OCI-LY1 (cell line): ENCODE measurements around the gene GCNA.

ENCODE experiments used
- H2AFZ ChIP-seq: fragments of 200-600 bp; sonication (generic), shearing (Covaris generic); 2 replicates; pipeline ENCODE4 v1.6.0; 2014; ENCODE audit warnings: antibody characterized with exemption, mild to moderate bottlenecking, low read length
- H3F3A ChIP-seq: fragments of 200-600 bp; sonication (generic), shearing (Covaris generic); 2 replicates; pipeline ENCODE4 v1.6.0; 2014; ENCODE audit warnings: mild to moderate bottlenecking, antibody characterized with exemption, low read length, moderate library complexity; ENCODE audit not compliant: insufficient read depth
- H3K27ac ChIP-seq: fragments of 200-600 bp; sonication (generic); 2 replicates; pipeline ENCODE4 v1.5.1; 2014; ENCODE audit warnings: low read length, mixed run types, mild to moderate bottlenecking, low read depth; ENCODE audit not compliant: poor library complexity, severe bottlenecking
- H3K27me3 ChIP-seq: fragments of 200-600 bp; sonication (generic); 2 replicates; pipeline ENCODE4 v1.6.0; 2014; ENCODE audit warnings: antibody characterized with exemption, mild to moderate bottlenecking, low read length, moderate library complexity; ENCODE audit not compliant: insufficient read depth
- H3K36me3 ChIP-seq: fragments of 200-600 bp; sonication (generic); 2 replicates; pipeline ENCODE4 v1.6.1; 2014; ENCODE audit warnings: mild to moderate bottlenecking, antibody characterized with exemption, low read length, moderate library complexity, mixed read lengths; ENCODE audit not compliant: insufficient read depth
- H3K4me1 ChIP-seq: fragments of 200-600 bp; sonication (generic); 2 replicates; pipeline ENCODE4 v1.5.1; 2014; ENCODE audit warnings: mild to moderate bottlenecking, low read length, moderate library complexity; ENCODE audit not compliant: insufficient read depth, severe bottlenecking
- H3K4me2 ChIP-seq: fragments of 200-600 bp; sonication (generic), shearing (Covaris generic); 2 replicates; pipeline ENCODE4 v1.6.1; 2014; ENCODE audit warnings: low read length
- H3K4me3 ChIP-seq: fragments of 200-600 bp; sonication (generic); 2 replicates; pipeline ENCODE4 v1.5.1; 2014; ENCODE audit warnings: low read length, low read depth, mild to moderate bottlenecking, mixed read lengths; ENCODE audit not compliant: poor library complexity, severe bottlenecking
- H3K79me2 ChIP-seq: fragments of 200-600 bp; shearing (Covaris generic); 2 replicates; pipeline ENCODE4 v1.6.1; 2016; ENCODE audit warnings: mixed run types, low read length, mixed read lengths; ENCODE audit not compliant: insufficient read depth
- H3K9ac ChIP-seq: fragments of 200-600 bp; sonication (generic), shearing (Covaris generic); 2 replicates; pipeline ENCODE4 v1.6.1; 2014; ENCODE audit warnings: mild to moderate bottlenecking, low read length, mixed read lengths
- H3K9me2 ChIP-seq: fragments of 200-600 bp; sonication (generic), shearing (Covaris generic); 2 replicates; pipeline ENCODE4 v1.6.1; 2014; ENCODE audit warnings: low read depth, mild to moderate bottlenecking, low read length, mixed read lengths
- H3K9me3 ChIP-seq: fragments of 200-600 bp; shearing (Covaris generic); 2 replicates; pipeline ENCODE4 v1.6.1; 2014; ENCODE audit warnings: low read length, mixed read lengths
- H4K20me1 ChIP-seq: fragments of 200-600 bp; sonication (generic), shearing (Covaris generic); 2 replicates; pipeline ENCODE4 v1.6.0; 2016; ENCODE audit warnings: mild to moderate bottlenecking, low read length; ENCODE audit not compliant: insufficient read depth
- EZH2 ChIP-seq: fragments of 200-600 bp; sonication (generic), shearing (Covaris generic); IDR thresholded peaks from 2 replicates; pipeline ENCODE4 v1.8.0; 2017; ENCODE audit warnings: borderline replicate concordance, mixed run types, mild to moderate bottlenecking, antibody characterized with exemption, low read length, moderate library complexity, mixed read lengths
- TF ChIP-seq, protein P1 (sequence below): fragments of 200-600 bp; sonication (generic), shearing (Covaris generic); IDR thresholded peaks from 2 replicates; pipeline ENCODE4 v1.5.1; 2017; ENCODE audit warnings: mild to moderate bottlenecking, antibody characterized with exemption, low read length, moderate library complexity, mixed read lengths

GCNA gene

DNA sequence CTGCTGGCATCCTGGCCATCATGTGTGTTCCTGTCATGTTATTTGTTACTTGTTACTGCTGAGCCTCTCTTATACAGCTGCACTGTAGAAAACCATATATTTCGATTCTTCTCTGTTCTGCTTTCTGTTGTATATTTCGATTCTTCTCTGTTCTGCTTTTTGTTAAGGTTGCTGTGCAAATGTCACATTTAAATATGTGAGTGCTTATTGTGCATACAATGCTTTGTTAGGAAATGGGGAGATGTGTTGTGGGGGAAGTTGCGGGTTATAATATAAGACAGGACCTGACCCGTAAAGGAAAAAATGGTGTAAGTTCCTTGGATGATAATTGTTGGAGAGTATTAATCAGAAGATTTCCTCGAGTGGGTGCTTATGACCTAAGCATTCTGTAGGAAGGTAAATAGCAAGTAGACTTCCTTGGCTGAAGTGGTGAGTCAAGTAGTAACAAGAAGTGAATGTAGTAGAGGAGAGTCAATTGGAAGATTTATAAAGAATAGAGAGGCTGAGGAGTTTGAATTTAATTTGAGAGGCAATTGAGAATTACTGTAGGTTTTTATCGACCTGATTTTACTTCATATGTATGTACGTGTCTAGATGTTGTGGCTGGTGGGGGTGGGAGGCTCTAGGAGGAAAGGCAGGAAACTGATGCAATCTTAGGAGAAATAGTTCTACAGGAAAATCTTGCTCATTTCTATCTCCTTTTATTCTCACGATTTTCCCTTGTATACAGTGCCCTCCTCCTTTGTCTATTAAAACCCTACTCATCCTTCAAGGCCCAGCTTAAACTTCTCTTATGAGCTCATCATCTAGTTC is 36.8 kb upstream of the GCNA start:
- Histone ChIP-seq H3K36me3 (peaks cover 89% of the 10 kb centered on the region), H3K4me1 (peaks cover 35% of the 10 kb centered on the region), H3K79me2 (peaks cover 80% of the 10 kb centered on the region), H3K27me3 (no peaks in the 10 kb centered on the region), H3K4me3 (no peak overlapping the region), H3K9me2 (no peaks in the 10 kb centered on the region), H3K4me2 (no peak overlapping the region), H4K20me1 (no peaks in the 10 kb centered on the region), H2AFZ (no peak overlapping the region), H3K9me3 (no peaks in the 10 kb centered on the region), H3K9ac (no peak overlapping the region), H3F3A (no peaks in the 10 kb centered on the region), H3K27ac (no peak overlapping the region)
- TF ChIP-seq, protein P1, sequence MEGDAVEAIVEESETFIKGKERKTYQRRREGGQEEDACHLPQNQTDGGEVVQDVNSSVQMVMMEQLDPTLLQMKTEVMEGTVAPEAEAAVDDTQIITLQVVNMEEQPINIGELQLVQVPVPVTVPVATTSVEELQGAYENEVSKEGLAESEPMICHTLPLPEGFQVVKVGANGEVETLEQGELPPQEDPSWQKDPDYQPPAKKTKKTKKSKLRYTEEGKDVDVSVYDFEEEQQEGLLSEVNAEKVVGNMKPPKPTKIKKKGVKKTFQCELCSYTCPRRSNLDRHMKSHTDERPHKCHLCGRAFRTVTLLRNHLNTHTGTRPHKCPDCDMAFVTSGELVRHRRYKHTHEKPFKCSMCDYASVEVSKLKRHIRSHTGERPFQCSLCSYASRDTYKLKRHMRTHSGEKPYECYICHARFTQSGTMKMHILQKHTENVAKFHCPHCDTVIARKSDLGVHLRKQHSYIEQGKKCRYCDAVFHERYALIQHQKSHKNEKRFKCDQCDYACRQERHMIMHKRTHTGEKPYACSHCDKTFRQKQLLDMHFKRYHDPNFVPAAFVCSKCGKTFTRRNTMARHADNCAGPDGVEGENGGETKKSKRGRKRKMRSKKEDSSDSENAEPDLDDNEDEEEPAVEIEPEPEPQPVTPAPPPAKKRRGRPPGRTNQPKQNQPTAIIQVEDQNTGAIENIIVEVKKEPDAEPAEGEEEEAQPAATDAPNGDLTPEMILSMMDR: no peak
- TF ChIP-seq EZH2: no peak

- Histone ChIP-seq H3F3A (no peaks in the 10 kb centered on the region), H3K4me2 (no peak overlapping the region), H3K9ac (no peak overlapping the region), H3K4me3 (no peak overlapping the region), H3K9me3 (no peaks in the 10 kb centered on the region), H3K27me3 (no peaks in the 10 kb centered on the region), H3K4me1 (peaks cover 30% of the 10 kb centered on the region), H3K79me2 (peaks cover 70% of the 10 kb centered on the region), H3K36me3 (peaks cover 93% of the 10 kb centered on the region), H3K9me2 (no peaks in the 10 kb centered on the region), H2AFZ (no peak overlapping the region), H4K20me1 (no peaks in the 10 kb centered on the region), H3K27ac (no peak overlapping the region)
- TF ChIP-seq, protein P1: no peak
- TF ChIP-seq EZH2: no peak
Observed at GRCh38 chrX:71542411-71542810, 35.8 kb upstream of the GCNA start.

DNA sequence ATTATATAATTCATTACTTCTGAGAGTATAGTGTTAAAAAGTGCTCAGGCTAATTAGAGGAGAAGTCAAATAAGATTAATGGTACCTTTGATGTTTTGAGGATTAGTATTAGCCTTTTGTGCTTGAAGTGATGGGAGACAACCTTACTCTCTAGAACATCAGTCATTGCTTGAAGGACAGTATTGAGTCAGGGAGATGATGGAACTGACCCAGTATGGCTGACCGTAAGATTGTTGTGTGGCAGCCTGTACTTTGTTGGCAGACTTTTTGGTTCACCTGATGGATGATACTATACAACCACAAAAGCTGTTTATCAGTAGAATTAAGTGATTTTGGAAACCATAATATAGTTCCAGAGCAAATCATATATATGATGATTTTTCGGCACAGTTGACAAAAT is 35.4 kb upstream of the GCNA start:
- Histone ChIP-seq H3F3A (no peaks in the 10 kb centered on the region), H3K27ac (no peak overlapping the region), H3K36me3 (peaks cover 93% of the 10 kb centered on the region), H3K9me3 (no peaks in the 10 kb centered on the region), H3K79me2 (peaks cover 66% of the 10 kb centered on the region), H3K4me1 (peaks cover 30% of the 10 kb centered on the region), H2AFZ (no peak overlapping the region), H3K4me3 (no peak overlapping the region), H3K9me2 (no peaks in the 10 kb centered on the region), H4K20me1 (no peaks in the 10 kb centered on the region), H3K27me3 (no peaks in the 10 kb centered on the region), H3K9ac (no peak overlapping the region), H3K4me2 (no peak overlapping the region)
- no peak for TF ChIP-seq EZH2
- TF ChIP-seq, protein P1: no peak
